ENCODE measurements around the gene SMAD4.
A peak's percentile ranks its signal among the peaks of the same experiment; 100 is the strongest.
"Not testable (repeated sequence)": the region's sequence is repeated elsewhere in the genome, so short reads cannot be mapped to it uniquely, and the experiment has no call there.

SMAD4 gene

DNA sequence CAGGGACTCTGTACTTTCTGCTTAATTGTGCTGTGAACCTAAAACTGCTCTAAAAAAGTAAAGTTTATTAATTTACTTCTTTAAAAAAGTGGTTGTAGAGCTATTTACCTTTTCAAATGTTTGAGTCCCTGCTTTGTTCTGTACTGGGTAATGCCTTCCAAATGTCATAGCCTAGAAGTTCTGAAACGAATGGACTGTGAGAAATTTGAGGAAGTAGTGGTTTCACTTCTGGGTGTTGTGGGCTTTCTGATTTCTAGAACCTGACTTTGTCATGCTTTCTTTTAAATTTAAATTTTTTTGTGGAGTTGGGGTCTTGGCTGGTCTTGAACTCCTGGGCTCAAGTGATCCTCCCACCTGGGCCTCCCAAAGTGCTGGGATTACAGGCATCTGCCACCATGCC, 44.6 kb downstream of the SMAD4 start:
- DNase-seq = no peak

DNA sequence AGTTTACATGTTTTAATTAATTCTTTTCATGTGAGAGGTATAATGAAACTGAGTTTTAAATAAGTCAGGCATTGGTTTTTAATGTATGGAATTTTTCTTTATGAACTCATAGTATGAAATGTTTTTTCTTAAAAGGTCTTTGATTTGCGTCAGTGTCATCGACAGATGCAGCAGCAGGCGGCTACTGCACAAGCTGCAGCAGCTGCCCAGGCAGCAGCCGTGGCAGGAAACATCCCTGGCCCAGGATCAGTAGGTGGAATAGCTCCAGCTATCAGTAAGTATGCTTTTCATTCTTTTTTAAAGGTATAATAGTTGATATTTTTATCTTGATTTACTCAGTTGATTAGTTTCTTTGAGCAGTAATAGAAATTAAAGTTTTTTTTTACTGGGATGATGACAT, 46.5 kb downstream of the SMAD4 start:
- DNase-seq = no peak

DNA sequence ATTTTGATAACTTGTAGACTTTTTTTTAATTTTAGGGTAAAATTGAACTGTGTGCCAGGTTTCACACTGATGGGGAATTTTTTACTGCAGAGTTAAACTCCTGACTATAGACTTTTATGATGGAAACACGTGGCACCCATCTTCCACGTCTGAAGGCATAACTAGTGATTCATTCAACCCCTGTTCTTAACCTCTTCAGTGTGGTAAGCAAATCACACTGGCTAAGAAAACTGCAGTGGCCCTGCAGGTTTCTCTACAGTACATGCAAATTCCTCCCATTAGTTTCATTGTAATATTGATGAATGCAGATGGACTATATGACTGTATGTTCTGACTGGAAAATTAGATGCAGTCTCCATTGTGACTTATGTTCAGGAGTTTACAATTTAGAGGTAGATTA, 47.2 kb downstream of the SMAD4 start:
- no peak for DNase-seq

DNA sequence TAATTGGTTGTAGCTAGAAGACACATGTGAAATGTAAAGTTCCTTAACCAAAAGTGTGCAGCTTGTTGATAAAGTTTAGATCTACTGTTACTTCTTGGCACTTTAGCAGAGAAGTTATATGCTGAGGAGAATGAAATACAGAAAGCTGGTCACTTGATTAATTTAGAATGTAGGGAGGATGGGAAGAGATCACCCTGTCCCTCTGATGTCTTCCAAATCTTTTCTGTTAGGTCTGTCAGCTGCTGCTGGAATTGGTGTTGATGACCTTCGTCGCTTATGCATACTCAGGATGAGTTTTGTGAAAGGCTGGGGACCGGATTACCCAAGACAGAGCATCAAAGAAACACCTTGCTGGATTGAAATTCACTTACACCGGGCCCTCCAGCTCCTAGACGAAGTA, 48.0 kb downstream of the SMAD4 start:
- no peak for DNase-seq

DNA sequence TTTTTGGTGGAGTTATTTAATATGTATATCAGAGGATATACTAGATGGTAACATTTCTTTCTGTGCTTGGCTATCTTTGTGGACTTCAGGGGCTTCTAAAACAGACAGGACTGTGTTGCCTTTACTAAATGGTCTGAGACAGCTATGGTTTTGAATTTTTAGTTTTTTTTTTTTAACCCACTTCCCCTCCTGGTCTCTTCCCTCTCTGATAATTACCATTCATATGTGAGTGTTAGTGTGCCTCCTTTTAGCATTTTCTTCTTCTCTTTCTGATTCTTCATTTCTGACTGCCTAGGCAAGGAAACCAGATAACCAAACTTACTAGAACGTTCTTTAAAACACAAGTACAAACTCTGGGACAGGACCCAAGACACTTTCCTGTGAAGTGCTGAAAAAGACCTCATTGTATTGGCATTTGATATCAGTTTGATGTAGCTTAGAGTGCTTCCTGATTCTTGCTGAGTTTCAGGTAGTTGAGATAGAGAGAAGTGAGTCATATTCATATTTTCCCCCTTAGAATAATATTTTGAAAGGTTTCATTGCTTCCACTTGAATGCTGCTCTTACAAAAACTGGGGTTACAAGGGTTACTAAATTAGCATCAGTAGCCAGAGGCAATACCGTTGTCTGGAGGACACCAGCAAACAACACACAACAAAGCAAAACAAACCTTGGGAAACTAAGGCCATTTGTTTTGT, 52.7 kb downstream of the SMAD4 start:
- no peak for DNase-seq

DNA sequence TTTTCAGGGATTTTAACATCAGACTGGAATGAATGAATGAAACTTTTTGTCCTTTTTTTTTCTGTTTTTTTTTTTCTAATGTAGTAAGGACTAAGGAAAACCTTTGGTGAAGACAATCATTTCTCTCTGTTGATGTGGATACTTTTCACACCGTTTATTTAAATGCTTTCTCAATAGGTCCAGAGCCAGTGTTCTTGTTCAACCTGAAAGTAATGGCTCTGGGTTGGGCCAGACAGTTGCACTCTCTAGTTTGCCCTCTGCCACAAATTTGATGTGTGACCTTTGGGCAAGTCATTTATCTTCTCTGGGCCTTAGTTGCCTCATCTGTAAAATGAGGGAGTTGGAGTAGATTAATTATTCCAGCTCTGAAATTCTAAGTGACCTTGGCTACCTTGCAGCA, 53.4 kb downstream of the SMAD4 start:
- DNase-seq = no peak

DNA sequence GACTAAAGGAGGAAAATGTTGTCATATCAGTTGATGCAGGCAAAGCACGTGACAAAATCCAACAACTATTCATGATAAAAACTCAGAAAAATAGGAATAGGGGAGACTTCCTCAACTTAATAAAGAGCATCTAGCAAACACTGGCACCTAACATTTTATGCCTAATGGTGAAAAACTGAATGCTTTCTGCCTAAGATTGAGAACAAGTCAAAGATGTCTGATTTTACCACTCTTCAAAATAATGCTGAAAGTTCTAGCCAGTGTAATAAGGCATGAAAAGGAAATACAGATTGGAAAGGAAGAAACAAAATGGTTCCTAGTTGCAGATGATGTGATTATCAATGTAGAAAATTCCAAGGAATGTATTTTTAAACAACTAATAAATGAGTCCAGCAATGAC, 58.4 kb downstream of the SMAD4 start:
- no peak for DNase-seq

DNA sequence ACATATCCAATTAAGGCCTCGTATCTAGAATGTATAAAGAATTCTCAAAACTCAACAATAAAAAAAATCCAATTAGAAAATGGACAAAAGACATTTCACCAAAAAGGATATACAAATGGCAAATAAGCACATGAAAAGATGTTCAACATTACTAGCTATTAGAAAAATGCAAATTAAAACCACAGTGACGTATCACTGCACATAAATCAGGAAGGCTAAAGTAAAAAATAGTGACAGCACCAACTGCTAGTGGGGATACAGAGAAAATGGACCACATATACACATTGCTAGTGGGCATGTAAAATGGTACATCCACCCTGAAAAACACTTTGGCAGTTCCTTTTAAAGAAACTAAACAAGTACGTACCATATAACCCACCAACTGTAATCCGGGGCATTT, 59.7 kb downstream of the SMAD4 start:
- no peak for DNase-seq

DNA sequence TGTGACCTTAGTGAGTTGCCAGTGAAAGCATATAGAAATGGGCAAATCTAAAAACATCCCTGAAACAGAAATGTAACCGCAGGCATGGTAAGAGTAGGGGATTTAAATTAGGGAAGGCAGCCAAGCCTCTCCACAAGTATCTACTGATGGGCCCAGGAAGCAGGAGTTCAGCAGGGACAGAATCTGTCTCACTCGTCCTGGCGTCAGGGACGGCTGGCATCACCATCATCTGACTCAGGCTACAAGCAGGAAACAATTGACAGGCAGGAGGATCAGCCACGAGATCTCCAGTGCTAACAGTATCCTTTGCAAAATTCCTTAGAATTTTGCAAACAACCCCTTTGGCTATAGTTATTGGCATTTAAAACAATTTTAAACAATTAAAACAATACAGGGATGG, 61.3 kb downstream of the SMAD4 start:
- DNase-seq = no peak

DNA sequence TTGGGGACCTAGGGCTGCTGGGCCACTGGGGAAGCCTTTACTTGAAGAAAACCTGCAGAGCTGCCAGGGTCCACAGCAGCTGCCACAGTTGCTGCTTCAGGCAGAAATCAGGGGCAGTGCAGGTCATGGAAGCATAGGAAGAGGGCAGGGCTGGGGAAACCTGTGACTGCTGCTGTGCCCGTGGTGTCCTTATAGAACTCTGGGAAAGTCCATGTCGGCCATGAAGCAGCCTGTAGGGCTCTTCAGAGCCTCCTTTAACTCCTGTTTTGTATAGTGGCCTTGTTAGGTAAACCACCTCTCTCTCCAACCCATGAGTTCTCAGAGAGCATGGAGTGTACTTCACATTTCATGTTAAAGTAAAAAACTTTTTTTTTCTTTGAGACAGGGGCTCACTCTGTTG, 62.1 kb downstream of the SMAD4 start:
- DNase-seq = no peak

DNA sequence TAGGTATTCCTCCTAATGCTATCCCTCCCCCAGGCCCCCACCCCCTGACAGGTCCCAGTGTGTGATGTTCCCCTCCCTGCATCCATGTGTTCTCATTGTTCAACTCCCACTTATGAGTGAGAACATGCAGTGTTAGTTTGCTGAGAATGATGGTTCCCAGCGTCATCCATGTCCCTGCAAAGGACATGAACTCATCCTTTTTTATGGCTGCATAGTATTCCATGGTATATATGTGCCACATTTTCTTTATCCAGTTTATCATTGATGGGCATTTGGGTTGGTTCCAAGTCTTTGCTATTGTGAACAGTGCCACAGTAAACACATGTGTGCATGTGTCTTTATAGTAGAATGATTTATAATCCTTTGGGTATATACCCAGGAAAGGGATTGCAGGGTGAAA, 63.0 kb downstream of the SMAD4 start:
- not testable (repeated sequence) for DNase-seq

DNA sequence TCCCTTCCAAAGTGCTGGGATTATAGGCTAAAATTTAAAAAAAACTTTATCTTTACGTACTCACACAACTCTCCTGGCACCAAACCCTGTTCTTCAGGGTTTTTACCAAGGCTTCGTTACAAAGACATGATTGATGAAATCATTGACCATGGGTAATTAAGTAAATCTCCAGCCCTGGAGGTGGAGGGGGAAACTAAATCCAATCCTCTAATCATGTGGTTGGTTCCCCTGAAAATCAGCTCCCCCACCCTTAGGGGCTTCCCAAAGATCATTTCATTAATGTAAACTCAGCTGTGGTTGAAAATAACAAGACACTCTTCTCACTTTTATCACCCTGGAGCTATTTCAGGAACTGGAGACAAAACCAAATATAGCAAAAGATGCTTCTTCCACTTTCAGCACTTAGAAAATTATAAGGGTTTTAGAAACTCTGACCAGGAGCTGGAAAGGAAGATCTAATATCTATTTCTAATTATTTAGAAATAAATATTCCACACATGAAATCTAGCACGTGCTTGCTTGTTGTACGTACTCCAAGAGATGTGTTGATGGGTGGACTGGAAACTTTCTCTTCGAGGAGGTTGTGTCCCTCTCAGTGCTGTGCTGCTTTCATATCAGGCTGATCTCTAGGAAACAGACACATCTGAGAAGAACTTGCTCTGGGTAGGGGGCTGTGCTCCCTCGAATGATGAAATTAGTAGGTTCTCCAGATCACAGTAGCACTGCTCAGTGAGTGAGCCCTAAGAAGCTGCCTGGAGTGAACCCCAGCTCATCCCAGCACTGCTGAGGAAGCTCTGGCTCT, 67.2 kb downstream of the SMAD4 start:
- DNase-seq = no peak

DNA sequence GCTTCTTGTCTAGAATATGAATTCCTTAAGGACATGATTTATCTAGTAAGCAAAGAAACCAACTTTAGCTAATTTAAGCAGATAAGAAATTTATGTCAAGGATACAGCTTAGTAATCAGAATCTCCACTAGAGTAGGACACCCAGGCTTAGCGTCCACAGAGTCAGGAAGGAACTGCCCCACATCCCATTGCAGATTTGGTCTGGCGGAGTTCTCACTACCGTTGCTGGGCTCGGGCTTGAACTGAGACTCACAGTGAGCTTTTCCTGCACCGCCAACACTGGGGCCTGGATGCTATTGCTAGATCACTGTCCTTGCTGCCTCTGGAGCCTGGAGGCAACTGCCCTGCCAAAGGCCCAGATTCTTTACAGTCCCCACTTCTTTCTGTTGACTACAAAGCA, 68.1 kb downstream of the SMAD4 start:
- no peak for DNase-seq

DNA sequence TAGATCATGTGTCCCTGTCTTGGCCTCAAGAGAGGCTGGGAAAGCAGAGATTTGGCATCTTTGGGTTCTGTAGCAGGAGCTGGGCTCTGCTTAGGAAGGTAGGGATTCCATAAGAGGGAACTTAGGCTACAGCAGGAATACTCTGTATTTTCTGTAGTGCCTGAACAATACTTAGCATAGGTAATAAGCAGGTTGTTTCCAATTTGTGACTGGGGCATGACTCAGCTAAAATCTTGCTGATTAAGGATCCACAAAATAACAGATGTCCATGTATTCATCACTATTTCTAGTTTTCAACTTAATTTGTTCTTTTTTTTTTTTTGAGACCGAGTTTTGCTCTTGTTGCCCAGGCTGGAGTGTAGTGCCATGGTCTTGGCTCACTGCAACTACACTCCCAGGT, 68.5 kb downstream of the SMAD4 start:
- DNase-seq = no peak

DNA sequence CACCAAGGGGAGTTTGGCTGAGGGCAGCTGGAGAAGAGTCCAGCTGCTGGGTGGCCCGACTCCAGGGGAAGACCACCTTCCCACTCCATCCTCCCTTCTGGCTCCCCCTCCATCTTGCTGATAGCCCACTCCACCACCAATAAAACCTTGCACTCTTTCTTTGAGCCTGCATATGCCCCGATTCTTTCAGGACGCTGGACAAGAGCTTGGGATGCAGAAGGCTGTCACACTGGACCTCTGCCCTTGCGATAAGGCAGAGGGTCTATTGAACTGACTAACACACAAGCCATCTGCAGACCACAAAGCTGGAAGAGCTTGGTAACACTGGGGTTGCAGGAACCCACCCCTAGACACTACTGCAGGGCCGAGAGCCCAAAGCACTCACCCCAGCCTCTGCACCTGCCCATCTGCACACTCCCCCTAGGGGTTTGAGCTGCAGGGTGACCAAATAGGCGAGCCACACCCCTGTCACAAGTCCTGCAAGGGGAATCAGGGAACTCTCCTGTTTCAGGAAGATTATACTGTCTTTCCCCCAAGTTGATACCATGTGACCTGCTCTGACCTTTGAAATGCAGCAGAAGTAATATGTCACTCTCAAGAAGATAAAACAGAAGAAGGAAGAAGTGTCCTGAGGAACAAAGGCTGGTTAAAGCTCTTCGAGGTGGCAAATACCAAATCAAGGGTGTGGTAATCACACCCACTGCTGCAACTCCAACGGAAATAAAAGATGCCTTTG, 70.5 kb downstream of the SMAD4 start:
- no peak for DNase-seq

DNA sequence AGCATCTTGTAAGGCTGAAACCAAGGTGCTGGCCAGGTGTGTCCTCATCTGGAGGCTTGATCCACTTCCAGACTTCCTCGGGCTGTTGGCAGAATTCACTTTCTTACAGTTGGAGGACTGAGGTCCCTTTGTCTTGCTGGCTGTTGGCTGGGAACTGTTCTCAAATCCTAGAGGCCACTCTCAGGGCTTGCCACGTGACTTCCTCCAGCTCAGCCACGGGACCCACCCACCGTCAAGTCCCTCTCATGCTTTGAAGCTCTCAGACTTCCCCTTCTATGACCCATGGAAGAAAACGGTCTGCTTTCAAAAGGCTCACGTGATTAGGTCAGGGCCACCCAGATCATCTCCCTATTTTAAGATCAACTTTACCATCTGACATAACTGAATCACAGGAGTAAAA, 77.1 kb downstream of the SMAD4 start:
- DNase-seq = no peak

DNA sequence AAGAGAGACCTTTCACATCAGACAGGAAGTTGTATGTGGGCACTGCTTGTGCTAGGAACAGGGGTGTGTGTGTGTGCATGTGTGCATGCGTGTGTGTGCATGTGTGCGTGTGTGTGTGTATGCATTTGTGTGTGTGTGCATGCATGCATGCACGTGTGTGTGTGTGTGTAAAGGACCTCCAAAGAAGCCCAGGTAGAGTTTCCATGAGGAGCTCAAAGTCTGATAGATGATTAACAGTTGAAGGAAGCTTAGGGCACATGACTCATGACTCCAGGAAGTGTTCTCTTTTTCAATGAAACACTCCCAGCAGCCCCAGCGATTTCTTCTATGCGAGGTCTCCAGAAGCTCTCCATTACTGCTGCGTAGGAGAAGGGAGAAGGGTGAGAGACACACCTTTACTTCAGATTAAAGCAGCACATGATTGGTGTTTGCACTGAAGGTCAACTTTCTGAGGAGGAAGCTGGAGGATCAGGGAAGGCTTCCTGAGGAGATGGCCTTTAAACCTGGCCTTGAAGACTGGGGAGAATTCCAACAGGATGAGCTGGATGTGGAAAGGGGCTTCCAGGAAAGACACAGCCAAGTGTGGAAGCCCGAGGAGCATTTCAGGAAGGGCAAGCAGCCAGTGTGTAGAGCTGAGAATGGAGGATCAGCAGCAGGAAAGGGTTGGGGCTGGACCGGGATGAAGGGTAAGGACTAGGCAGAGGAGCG, 77.7 kb downstream of the SMAD4 start:
- no peak for DNase-seq

DNA sequence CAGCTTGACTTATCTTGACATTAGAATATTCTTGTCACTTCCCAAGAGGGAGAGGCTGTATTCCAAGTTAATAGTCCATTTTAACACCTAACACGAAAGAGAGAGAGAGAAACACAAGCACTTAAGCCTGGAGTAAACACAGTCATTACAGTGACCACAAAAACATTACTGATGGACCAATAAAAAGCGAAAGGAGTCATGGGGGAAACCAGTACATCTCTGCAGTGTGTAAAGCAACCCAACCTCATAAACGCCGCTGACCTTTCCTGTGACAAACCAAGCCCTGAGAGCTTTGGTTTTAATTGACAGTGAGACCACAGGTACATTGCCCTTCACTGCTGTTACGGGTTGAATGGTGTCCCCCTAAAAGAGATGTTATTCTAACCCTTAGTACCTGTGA, 78.3 kb downstream of the SMAD4 start:
- no peak for DNase-seq

DNA sequence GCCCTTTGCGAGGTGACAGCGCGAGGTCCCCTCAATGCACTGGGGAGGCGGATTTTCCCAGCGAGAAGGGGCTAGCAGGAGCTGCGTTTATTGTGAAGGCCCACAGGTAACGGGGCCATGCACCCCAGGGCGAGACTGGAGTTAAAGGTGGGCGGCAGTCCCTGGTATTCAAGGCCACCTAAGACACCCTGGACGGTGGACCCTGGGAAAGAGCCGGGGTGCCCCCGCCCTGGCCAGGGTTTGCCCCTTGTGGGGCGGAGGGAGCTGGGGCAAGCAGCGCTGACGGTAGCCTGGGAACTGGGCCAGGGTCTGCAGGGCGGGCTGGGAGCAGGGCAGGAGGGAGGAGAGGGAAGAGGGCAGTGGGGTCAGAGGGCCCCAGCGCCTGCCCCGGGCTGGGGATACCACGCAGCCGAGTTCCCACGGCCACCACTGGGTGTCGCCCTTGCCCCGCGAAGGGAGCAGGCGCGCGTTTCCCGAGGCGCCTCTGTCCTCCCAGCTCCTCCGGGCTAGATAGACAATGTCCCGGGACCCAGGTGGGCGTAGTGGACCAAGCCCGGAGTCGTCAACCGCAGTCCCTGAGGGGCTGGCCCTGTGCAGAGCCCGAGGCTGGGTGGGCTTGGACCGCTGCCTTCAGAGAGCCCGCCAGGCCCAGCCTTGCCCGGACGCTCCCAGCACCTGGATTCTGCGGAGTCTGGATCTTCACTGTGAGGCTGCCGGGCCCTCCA, 80.2 kb downstream of the SMAD4 start:
- DNase-seq = peak; percentile 71

DNA sequence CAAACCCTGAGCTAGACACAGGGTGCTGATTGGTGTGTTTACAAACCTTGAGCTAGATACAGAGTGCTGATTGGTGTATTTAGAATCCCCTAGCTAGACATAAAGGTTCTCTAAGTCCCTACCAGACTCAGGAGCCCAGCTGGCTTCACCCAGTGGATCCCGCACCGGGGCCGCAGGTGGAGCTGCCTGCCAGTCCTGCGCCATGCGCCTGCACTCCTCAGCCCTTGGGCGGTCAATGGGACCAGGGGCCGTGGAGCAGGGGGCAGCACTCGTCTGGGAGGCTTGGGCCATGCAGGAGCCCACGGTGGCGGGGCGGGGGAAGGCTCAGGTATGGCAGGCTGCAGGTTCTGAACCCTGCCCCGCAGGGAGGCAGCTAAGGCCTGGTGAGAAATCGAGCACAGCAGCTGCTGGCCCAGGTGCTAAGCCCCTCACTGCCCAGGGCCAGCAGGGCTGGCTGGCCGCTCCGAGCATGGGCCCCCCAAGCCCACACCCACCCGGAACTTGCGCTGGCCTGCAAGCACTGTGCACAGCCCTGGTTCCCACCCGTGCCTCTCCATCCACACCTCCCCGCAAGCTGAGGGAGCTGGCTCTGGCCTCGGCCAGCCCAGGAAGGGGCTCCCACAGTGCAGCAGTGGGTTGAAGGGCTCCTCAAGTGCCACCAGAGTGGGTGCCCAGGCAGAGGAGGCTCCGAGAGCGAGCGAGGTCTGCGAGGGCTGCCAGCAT, 81.8 kb downstream of the SMAD4 start:
- not testable (repeated sequence) for DNase-seq

DNA sequence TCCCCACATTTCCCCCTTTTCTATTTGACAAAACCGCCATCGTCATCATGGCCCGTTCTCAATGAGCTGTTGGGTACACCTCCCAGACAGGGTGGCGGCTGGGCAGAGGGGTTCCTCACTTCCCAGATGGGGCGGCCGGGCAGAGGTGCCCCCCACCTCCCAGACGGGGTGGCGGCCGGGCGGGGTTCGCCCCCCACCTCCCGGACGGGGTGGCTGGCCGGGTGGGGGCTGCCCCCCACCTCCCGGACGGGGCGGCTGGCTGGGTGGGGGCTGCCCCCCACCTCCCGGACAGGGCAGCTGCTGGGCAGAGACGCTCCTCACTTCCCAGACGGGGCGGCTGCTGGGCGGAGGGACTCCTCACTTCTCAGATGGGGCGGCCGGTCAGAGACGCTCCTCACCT, 87.0 kb downstream of the SMAD4 start:
- DNase-seq = not testable (repeated sequence)

DNA sequence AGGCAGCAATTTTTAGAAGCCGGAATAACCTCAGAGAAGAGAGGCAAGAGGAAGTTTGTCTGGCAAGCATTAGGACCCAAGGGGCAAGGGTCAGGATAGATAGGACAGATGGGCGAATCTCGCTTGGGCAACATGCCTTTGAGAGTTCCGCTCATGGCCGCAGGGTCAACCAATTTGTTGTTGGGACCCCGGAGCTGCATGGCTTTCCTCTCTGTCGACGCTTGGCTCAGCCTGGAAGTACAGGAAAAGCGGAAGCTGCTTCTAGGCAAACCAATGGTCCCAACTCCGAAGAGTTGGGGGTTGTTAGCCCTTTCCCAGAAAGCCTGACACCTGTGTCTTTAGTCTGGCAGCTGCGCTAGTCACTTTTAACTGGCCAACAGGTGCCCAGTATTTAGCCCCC, 89.5 kb downstream of the SMAD4 start:
- DNase-seq = not testable (repeated sequence)
